GM06990 (cell line): Measurements from ENCODE around the gene ACAP2.
"Not testable (repeated sequence)": the region's sequence is repeated elsewhere in the genome, so short reads cannot be mapped to it uniquely, and the experiment has no call there.

Experiments
- DNase-seq: peaks from one replicate; pipeline ENCODE4 v3.0.0-alpha.2; 2011; ENCODE audit not compliant: insufficient read length; ENCODE audit errors: extremely low read depth
- H3K27me3 ChIP-seq: replicated peaks from 2 replicates; pipeline ENCODE4 v1.6.0; 2011; ENCODE audit warnings: low read length; ENCODE audit not compliant: control insufficient read depth, insufficient read depth
- H3K36me3 ChIP-seq: 2 replicates; pipeline ENCODE4 v1.5.1; 2011; ENCODE audit warnings: low read length; ENCODE audit not compliant: control insufficient read depth, insufficient read depth
- H3K4me3 ChIP-seq: replicated peaks from 2 replicates; pipeline ENCODE4 v1.5.1; 2011; ENCODE audit warnings: low read depth, mild to moderate bottlenecking, control low read depth, low read length
- CTCF ChIP-seq: IDR thresholded peaks from 2 replicates; pipeline ENCODE4 v1.5.1; 2011; ENCODE audit warnings: low read length, control low read depth, mild to moderate bottlenecking, inconsistent platforms; ENCODE audit not compliant: insufficient read depth, poor library complexity, severe bottlenecking

Gene ACAP2

DNA sequence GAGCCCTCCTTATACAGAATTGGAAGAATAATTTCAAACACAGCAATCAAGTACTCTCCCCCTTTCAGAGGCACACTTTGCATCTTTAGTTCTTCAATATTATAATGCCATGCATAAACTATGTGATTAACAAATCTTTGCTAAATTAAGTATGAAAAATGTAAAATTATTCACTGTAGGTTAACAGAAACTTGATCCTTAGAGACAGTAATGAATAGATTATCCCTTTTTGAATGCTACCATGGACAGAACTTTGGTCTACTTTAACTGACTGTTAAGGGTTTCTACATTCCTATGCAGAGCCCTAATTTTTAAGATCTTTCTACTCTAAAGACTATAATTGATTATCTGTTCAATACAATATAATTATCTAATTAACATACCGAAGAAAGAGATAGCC lies 146.2 kb downstream of the ACAP2 start:
- Histone ChIP-seq H3K27me3 (no peaks in the 10 kb centered on the region), H3K4me3 (no peak overlapping the region), H3K36me3 (peaks cover 3% of the 10 kb centered on the region)
- TF ChIP-seq CTCF: no peak
- no peak for DNase-seq

DNA sequence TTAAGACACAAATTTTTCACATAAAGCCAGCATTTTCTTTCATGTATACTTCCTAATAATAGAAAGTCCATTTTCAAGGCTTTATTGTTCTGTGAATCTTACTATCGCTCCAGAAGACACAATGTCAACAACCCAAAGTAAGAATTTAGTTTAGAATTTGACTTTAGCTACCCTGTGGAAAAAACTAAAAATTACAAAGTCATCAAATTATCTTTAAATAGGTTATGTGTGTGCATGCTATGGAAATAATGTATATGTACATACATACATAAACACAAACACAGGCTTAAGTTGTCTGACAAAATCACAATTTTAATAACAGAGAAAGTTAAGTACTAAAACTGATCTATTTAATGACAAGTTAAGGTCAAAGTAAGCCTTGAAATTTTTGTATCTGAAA lies 151.7 kb downstream of the ACAP2 start:
- peaks cover 3% of the 10 kb centered on the region for H3K36me3 ChIP-seq
- H3K4me3 ChIP-seq: no peak overlapping the region
- TF ChIP-seq CTCF: no peak
- H3K27me3 ChIP-seq: no peaks in the 10 kb centered on the region
- DNase-seq: no peak

GRCh38 chr3:195290643-195291042 lies 152.2 kb downstream of the ACAP2 start:
- not testable (repeated sequence) for H3K27me3 ChIP-seq, H3K36me3 ChIP-seq, H3K4me3 ChIP-seq, DNase-seq

GRCh38 chr3:195286115-195286872 lies 156.5 kb downstream of the ACAP2 start:
- no peak for TF ChIP-seq CTCF
- Histone ChIP-seq H3K36me3 (peaks cover 5% of the 10 kb centered on the region), H3K27me3 (no peaks in the 10 kb centered on the region), H3K4me3 (no peak overlapping the region)
- no peak for DNase-seq

DNA sequence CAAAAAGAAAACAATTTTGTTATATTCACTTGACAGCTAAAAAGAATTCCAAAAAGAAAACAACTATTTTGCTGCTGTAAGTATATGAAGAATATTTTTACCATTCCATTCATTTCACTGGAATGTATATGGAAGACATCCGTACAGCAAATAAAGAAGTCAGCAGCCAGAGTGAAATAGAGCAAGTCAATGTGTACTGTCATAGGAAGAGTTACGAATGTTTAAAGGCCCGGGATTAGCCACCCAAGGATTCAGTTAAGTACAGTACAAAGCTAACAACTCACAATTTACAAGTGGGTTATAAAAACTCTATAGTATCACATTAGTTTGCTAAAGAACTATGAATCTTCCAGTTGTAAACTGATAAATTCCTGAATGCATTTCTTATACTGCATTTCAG lies 157.4 kb downstream of the ACAP2 start:
- TF ChIP-seq CTCF: no peak
- peaks cover 4% of the 10 kb centered on the region for H3K36me3 ChIP-seq
- no peak for DNase-seq

GRCh38 chr3:195284842-195285241 lies 158.0 kb downstream of the ACAP2 start:
- Histone ChIP-seq H3K4me3 (no peak overlapping the region), H3K27me3 (no peaks in the 10 kb centered on the region), H3K36me3 (peaks cover 2% of the 10 kb centered on the region)
- no peak for DNase-seq
- no peak for TF ChIP-seq CTCF

More for the DNA sequence above, 157.4 kb downstream of the ACAP2 start:
- Histone ChIP-seq H3K27me3 (no peaks in the 10 kb centered on the region), H3K4me3 (no peak overlapping the region)
